Activated T-cell treated with anti-CD3 and anti-CD28 coated beads for 24 hours (primary cell): ENCODE measurements around the gene DOCK4.

Source experiments
- DNase-seq: peaks from one replicate; pipeline ENCODE4 v3.0.0-alpha.2; 2020; ENCODE audit warnings: low read depth

DOCK4 gene

DNA sequence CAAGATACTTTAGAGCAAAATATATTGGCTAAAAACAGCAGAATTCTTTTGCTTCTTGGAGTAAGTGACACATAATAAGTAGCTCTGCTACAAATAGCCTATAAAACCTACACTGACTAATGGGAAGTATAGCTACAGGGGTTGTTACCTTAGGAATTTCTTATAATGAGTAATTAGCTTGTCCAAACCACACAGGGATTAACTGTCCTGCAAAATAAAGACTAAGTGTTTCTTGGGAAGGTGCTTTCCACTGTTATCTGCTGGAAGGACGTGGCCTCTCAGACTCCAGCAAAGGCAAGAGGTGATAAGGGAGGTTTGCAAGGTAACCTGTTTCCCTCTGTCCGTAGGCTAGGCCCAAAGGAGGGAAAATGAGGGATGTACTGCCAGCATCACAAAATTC lies 302.4 kb downstream of the DOCK4 start:
- no peak for DNase-seq

GRCh38 chr7:111903016-111903415 lies 303.2 kb downstream of the DOCK4 start:
- DNase-seq, result no peak

DNA sequence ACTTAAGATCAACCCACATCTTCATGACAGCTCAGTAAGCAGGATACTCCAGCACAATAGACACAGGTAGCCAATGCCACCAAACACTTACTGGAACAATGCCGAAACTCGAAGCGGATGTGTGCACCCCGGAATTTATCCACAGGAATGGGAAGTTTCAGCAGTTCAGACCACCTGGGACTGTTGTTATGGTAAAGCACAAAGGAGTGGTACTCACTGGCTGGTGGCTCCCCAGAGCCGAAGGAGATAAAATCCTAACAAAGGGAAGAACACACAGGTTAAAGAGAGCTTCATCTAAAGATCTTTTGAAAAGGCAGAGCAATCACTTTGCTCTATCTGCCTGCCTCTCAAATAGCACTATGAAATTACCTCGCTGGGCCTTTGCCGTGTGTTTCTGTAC lies 305.9 kb downstream of the DOCK4 start:
- DNase-seq, result no peak

DNA sequence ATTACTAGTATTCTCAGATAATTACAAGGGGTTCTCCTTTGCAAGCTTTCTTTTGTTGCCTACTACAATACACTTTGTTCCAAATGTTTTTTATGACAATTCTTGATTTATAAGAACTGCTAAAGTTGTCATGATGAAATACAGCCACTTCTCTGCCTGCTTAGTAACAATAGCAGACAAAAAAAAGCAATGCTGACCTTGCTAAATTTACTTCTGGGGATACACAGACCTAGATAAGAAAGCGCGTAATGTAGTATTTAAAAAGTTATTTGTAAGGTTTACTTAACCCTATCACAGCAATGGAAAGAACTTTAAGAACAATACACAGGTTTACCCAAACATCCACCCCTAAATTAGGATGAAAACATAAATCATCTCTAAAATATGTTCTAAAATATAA lies 311.1 kb downstream of the DOCK4 start:
- DNase-seq, result no peak

DNA sequence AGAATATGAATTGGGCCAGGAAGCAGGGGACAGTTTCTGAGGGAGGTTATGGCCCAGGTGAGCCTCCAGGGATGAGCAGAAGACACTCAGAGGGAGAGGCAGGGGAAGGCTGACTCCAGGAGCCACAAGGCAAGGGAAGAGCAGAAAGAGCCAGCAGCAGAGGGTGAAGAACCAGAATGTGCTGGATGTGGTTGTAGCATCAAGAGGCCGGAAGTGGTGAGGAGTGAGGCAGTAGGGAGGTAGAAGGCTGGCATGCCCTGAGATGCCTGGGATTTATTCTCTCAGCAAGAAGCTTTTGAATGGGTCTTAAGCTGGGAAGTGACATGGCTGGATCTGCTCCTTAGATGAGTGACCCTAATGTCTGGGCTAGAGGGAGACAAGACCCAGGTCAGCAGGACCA lies 311.7 kb downstream of the DOCK4 start:
- DNase-seq, result no peak

DNA sequence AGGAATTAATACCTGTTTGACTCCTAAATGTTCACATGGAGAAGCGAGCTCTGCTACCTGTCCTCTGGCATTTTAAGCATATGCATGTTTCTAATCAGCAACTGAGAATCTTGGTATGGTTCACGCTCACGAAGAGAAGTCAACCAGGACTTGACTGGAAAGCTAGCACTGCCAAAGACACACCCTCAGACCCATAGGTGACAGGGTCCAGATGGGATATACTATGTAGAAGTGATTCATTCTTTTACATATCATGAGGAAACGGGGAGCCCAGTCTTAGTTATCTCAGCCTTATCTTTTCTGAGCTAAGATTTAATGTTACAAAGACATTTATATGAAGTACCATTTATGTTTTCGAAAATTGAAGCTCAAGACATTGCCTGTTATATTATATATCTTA lies 313.0 kb downstream of the DOCK4 start:
- DNase-seq, result no peak

DNA sequence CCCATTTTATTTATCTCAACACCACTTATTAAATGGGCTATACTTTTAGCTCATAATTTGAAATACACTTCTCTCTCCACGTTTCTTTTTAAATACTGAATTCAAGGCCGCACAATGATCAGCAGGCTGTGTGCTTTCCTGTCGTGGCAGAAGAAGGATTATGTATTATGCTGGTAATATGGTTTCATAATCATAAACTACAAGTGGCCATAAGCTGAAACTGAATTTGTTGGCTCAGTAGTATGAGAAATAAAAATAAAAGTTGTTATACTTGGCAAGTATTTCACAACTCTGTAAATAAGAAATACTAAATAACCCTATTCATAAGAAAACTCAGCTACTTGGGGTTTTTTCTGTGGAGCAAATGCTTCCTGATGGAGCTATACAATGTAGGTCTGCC lies 313.6 kb downstream of the DOCK4 start:
- no peak for DNase-seq

GRCh38 chr7:111887734-111888133 lies 318.5 kb downstream of the DOCK4 start:
- DNase-seq, result no peak

- no peak for DNase-seq
Observed at GRCh38 chr7:111886233-111886632, 320.0 kb downstream of the DOCK4 start.

GRCh38 chr7:111883241-111883640 lies 323.0 kb downstream of the DOCK4 start:
- DNase-seq, result no peak

GRCh38 chr7:111878785-111879184 lies 327.4 kb downstream of the DOCK4 start:
- DNase-seq, result no peak

GRCh38 chr7:111877931-111878330 lies 328.3 kb downstream of the DOCK4 start:
- DNase-seq, result no peak

DNA sequence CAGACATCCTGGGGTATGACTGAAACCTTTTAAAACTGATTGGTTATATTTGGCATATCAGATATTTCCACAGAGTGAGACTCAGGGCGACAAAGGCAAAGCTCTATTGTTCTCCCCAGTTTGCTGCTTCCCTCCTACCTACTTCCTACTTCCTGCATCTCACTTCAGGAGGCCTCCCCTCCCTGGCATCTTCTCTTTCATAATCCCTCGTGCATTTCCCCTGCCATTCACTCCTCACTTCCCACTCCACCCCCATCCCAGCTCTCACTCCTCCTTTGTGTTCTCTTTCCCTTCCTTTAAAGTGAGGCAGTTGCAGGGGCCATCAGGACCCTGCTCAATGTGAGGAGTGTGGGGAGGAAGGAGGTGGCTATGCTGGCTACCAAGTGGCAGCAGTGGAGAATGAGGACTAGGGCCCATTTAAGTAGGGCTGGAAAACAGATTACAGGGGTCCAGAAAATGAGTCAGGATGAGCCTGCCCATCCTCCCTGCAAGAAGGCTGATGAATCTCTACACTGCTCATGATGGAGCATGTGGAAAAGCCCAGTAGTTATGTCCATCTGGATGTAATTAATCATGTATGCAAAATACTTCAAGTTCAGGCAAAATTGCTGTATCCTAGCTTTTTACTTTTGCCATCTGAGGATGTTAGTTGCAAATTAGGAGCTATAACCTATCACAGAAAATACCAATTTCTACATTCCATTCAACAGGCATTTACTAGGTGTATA lies 332.1 kb downstream of the DOCK4 start:
- no peak for DNase-seq

GRCh38 chr7:111873326-111873646 lies 332.9 kb downstream of the DOCK4 start:
- DNase-seq, result no peak

DNA sequence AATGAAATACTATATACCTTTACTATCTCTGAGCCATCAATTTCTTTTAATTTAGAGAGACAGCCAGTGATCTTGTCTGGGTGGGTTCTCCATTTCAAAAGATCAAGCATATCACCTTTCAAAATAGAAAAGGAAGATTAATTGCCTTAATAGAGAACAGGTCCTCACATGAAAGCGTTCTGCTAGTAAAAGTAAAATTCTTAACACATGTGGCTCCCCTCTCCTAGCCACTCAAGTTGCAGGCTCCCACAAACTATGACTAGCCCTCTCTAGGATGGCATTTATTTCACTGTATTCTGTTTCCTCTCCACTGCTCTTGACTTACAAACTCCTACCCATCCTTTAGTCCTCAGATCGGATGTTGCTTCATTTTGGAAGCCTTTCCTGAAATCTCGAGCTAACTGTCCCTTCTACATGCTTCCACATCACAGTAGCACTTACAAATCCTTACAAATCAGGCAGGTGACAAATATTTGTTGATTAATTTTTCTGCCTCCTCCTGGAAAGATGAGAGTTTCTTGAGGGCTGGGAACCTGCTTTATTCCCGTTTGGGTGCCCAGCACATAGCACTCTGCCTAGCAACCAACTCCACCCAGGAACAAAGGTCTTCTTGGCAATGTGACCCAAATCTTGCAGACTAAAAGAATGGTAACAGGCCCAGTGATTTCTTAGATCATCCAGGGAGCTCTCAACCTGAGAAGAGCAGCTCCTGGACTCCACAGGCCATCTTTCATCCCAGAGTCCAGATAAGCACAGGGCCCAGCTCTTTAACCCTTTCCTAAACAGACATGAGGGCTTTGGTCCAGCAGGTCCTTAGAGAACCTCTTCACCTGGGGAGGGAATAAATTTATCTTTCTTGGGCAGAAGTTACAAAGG lies 333.5 kb downstream of the DOCK4 start:
- no peak for DNase-seq

DNA sequence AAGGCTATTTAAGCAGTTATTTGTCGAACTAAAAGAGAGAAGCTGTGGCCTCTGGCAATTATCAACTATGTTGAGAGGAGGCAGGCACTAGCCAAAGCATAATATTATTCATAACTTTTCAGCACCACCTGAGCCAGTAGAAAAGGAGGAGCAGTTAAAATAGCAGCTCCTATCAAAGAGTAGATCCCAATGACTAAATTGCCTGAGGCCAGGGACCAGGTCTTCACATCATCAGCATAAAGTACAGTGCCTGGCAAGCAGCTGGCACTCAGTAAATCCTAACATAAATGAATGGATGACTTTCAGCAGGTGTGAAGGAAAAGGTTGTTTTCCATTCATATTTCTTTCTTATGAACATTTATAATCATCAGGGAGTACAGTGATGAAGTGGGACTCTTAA lies 334.9 kb downstream of the DOCK4 start:
- DNase-seq, result no peak

GRCh38 chr7:111869280-111869679 lies 336.9 kb downstream of the DOCK4 start:
- DNase-seq, result no peak

DNA sequence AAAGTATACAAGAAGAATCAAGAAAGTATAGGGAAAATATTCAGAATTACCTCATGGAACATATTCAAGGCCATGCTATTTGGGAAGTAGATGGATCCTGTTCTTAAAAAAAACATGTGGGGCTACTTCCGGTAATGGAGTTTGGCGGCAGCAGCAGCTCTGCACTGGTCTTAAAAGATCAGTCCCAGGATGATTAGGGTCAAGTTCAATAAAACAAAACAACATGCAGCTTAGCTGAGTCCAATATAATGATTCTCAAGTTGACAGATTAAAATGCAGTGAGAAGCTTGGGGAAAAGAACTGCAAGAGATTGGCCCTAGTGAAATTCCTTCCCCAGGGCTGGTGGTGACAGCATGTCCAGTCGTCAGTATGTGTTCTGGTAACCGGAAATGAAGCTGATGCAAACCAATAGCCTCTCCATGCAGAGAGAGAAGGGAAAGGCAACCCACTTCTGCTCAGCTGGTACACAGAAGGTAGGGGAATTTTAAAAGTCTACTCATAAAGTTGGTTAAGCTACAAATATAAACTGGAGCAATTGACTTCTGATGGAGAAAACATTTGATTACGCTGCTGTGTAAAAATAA lies 338.8 kb downstream of the DOCK4 start:
- no peak for DNase-seq

DNA sequence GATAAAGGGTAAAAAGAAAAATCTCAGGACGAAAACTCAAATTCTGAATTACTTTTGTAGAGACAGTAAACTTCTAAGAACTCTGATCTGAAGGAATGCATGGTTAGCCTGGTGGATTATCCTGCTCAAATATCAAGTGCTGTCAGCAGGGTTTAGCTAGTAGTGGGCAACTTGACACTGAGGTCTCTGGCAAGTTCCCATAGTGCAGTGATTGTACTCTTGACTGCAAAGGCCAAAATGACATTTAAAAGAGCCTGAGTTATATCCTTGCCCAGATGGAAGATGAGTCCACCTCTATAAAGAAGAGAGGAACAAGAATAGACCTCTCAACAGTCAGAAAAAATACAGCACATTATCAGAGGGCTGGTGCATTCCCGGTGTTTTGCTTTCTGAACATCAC lies 339.4 kb downstream of the DOCK4 start:
- DNase-seq, result no peak

GRCh38 chr7:111865430-111865829 lies 340.8 kb downstream of the DOCK4 start:
- no peak for DNase-seq

DNA sequence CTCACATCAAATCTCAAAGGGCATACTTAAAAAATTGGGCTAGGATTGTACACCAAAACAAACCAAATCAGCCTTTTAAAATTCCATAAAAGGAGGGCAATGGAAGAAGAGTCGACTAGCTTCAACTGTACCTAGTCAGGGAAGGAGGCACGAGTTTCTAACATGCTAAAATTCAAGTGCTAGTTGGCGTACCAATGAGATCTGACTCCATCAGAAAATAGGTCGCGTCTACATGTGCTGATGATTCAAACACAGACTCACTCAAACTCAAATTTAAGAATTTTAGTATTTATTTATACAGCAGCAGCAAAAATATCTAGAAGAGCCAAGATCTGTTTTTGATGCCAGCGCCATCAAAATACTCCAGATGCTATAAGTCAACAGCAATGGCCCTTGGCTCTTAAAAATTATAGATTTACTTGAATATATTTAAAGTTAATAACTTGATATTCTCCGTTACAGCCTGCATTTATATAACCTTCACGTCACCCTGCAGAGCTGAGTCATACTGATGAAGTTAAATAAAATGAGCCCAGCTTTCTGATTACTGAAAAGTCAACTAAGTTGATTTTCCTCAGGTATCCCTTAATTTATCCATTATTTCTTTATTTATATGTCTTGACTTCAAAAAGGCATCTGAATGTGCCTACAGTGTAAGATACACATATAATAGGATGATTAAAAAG lies 341.8 kb downstream of the DOCK4 start:
- no peak for DNase-seq

- DNase-seq, result no peak
Observed at GRCh38 chr7:111863269-111863668, 342.9 kb downstream of the DOCK4 start.

- DNase-seq, result no peak
Observed at GRCh38 chr7:111860248-111860647, 346.0 kb downstream of the DOCK4 start.
